IMR-90 (cell line): ENCODE data around the gene DOCK4. TPM values are rescaled to one million over a fixed set of nuclear protein-coding genes. Genes with fewer than 3 reads are reported as not detected.

Experiments
- ATAC-seq: fragments of 200-7000 bp; cut with Tn5 transposase; 2 replicates; pipeline ENCODE4 v1.9.1; 2020; ENCODE audit warnings: low read depth, mild to moderate bottlenecking, moderate library complexity
- BruUV-seq: library from RNA; stranded (reverse); fragments of 400-500 nt; replicated peaks from 2 replicates; lab custom pipeline; 2021; lab: Mats Ljungman, UMichigan
- CTCF ChIA-PET: fragments of 300-600 bp; formaldehyde crosslinking; extraction: SDS; loops from one replicate; lab custom pipeline; 2021; ENCODE audit warnings: antibody characterized with exemption; lab: Yijun Ruan, JAX
- POLR2A ChIA-PET: fragments of 300-600 bp; sonication (Branson Sonifier 250); formaldehyde crosslinking; loops from one replicate; lab custom pipeline; 2022; ENCODE audit warnings: antibody characterized with exemption; ENCODE audit not compliant: unreplicated experiment; lab: Charles Lee
- DNase-seq: peaks from one replicate; pipeline ENCODE4 v3.0.0; 2013
- H2AFZ ChIP-seq: replicated peaks from 2 replicates; pipeline ENCODE3; 2013; ENCODE audit warnings: low read length, mild to moderate bottlenecking; ENCODE audit not compliant: poor library complexity
- H2AK5ac ChIP-seq: 2 replicates; pipeline ENCODE4 v1.6.1; 2013; ENCODE audit warnings: low read depth, low read length, inconsistent platforms
- H2AK9ac ChIP-seq: replicated peaks from 2 replicates; pipeline ENCODE3; 2013; ENCODE audit warnings: mild to moderate bottlenecking, low read depth, low read length, moderate library complexity; ENCODE audit not compliant: poor library complexity
- H2BK120ac ChIP-seq: 2 replicates; pipeline ENCODE4 v1.6.1; 2013; ENCODE audit warnings: low read depth, low read length, inconsistent platforms
- H2BK15ac ChIP-seq: 3 replicates; pipeline ENCODE4 v1.6.1; 2013; ENCODE audit warnings: low read depth, low read length, inconsistent platforms
- H2BK20ac ChIP-seq: 2 replicates; pipeline ENCODE4 v1.6.1; 2013; ENCODE audit warnings: low read depth, mild to moderate bottlenecking, inconsistent platforms, low read length, moderate library complexity
- H2BK5ac ChIP-seq: 2 replicates; pipeline ENCODE4 v1.6.1; 2013; ENCODE audit warnings: mild to moderate bottlenecking, low read depth, low read length, inconsistent platforms; ENCODE audit not compliant: poor library complexity, severe bottlenecking
- H3K14ac ChIP-seq: replicated peaks from 2 replicates; pipeline ENCODE4 v1.6.1; 2013; ENCODE audit warnings: low read depth, low read length, inconsistent platforms
- H3K18ac ChIP-seq: 2 replicates; pipeline ENCODE4 v1.6.1; 2013; ENCODE audit warnings: low read depth, low read length, control low read depth
- H3K23ac ChIP-seq: 2 replicates; pipeline ENCODE4 v1.6.1; 2013; ENCODE audit warnings: low read depth, low read length, inconsistent platforms
- H3K27ac ChIP-seq: 2 replicates; pipeline ENCODE4 v1.5.1; 2013; ENCODE audit warnings: mild to moderate bottlenecking, control low read depth, low read length; ENCODE audit not compliant: insufficient read depth
- H3K27me3 ChIP-seq: 2 replicates; pipeline ENCODE4 v1.6.1; 2013; ENCODE audit warnings: low read length; ENCODE audit not compliant: control insufficient read depth, insufficient read depth
- H3K36me3 ChIP-seq: 2 replicates; pipeline ENCODE4 v1.6.1; 2013; ENCODE audit warnings: low read length, mixed read lengths; ENCODE audit not compliant: control insufficient read depth, insufficient read depth
- H3K4ac ChIP-seq: 2 replicates; pipeline ENCODE4 v1.6.1; 2013; ENCODE audit warnings: low read depth, low read length, inconsistent platforms
- H3K4me1 ChIP-seq: 2 replicates; pipeline ENCODE4 v1.6.1; 2013; ENCODE audit warnings: low read length, mixed read lengths; ENCODE audit not compliant: control insufficient read depth, insufficient read depth
- H3K4me2 ChIP-seq: 2 replicates; pipeline ENCODE4 v1.6.1; 2013; ENCODE audit warnings: low read depth, mild to moderate bottlenecking, control low read depth, low read length, moderate library complexity
- H3K4me3 ChIP-seq: 2 replicates; pipeline ENCODE4 v1.5.1; 2013; ENCODE audit warnings: low read depth, mild to moderate bottlenecking, control low read depth, low read length, moderate library complexity; ENCODE audit not compliant: insufficient read depth
- H3K56ac ChIP-seq: 2 replicates; pipeline ENCODE4 v1.6.1; 2013; ENCODE audit warnings: low read length, inconsistent platforms; ENCODE audit not compliant: insufficient read depth; ENCODE audit errors: extremely low read depth
- H3K79me1 ChIP-seq, 2 experiments: 2 replicates each; pipeline ENCODE4 v1.6.1; 2013; ENCODE audit warnings: low read length in 2 of 2, inconsistent platforms in 1 of 2, low read depth in 1 of 2
- H3K9ac ChIP-seq: 2 replicates; pipeline ENCODE4 v1.6.1; 2013; ENCODE audit warnings: low read depth, low read length, control low read depth
- H3K9me1 ChIP-seq: 2 replicates; pipeline ENCODE4 v1.6.1; 2013; ENCODE audit warnings: low read length, inconsistent platforms; ENCODE audit not compliant: insufficient read depth
- H3K9me3 ChIP-seq: 2 replicates; pipeline ENCODE4 v1.6.1; 2013; ENCODE audit warnings: low read length; ENCODE audit not compliant: control insufficient read depth, insufficient read depth
- H4K20me1 ChIP-seq: 2 replicates; pipeline ENCODE4 v1.6.1; 2013; ENCODE audit warnings: low read length, inconsistent platforms; ENCODE audit not compliant: insufficient read depth
- H4K5ac ChIP-seq: 2 replicates; pipeline ENCODE4 v1.6.1; 2013; ENCODE audit warnings: mild to moderate bottlenecking, low read depth, low read length, control low read depth
- H4K8ac ChIP-seq, 2 experiments: 2 replicates each; pipeline ENCODE4 v1.6.1; 2013; ENCODE audit warnings: low read depth in 2 of 2, low read length in 2 of 2, control low read depth in 1 of 2, inconsistent platforms in 1 of 2
- H4K91ac ChIP-seq: 2 replicates; pipeline ENCODE4 v1.6.1; 2013; ENCODE audit warnings: low read depth, low read length, inconsistent platforms; ENCODE audit not compliant: insufficient read depth
- CEBPB ChIP-seq: IDR thresholded peaks from 2 replicates; pipeline ENCODE4 v1.6.1; 2012; ENCODE audit warnings: low read depth, low read length, improper control_type of control experiment
- NFE2L2 ChIP-seq: fragments of 150-350 bp; IDR thresholded peaks from 2 replicates; pipeline ENCODE4 v1.6.1; 2016; ENCODE audit warnings: low read depth, mild to moderate bottlenecking, low read length
- dilution Hi-C: fragments of 300-500 bp; cut with HindIII; formaldehyde crosslinking; loops from one replicate; pipeline ENCODE4 v1.14.3; 2018; ENCODE audit warnings: low sequenced_read_pairs; ENCODE audit not compliant: unreplicated experiment
- in situ Hi-C: fragments of 300-500 bp; cut with MboI; formaldehyde crosslinking; loops from 3 replicates; pipeline ENCODE4 v1.14.3; 2019; ENCODE audit warnings: low sequenced_read_pairs, inconsistent platforms, mixed read lengths
- intact Hi-C: fragments of 100-400 bp; cut with micrococcal nuclease; formaldehyde crosslinking; loops from 2 replicates; pipeline ENCODE4 v1.10.0; 2022
- polyA plus RNA-seq, 3 experiments: library from polyadenylated mRNA; depleted of rRNA; stranded (reverse); fragments of >200 nt; gene quantifications; 2 replicates each; pipeline ENCODE4 v1.2.3, GENCODE V29; 2012; ENCODE audit warnings: low replicate concordance in 1 of 3
- total RNA-seq: library from RNA; depleted of rRNA; stranded (reverse); fragments of >200 nt; gene quantifications from 2 replicates; pipeline ENCODE4 v1.2.3, GENCODE V29; 2012

Gene DOCK4
- total and polyA plus RNA-seq, 2 of the 4 experiments (the other 2 are of a cell fraction), result 4.4 to 12.2 TPM

DNA sequence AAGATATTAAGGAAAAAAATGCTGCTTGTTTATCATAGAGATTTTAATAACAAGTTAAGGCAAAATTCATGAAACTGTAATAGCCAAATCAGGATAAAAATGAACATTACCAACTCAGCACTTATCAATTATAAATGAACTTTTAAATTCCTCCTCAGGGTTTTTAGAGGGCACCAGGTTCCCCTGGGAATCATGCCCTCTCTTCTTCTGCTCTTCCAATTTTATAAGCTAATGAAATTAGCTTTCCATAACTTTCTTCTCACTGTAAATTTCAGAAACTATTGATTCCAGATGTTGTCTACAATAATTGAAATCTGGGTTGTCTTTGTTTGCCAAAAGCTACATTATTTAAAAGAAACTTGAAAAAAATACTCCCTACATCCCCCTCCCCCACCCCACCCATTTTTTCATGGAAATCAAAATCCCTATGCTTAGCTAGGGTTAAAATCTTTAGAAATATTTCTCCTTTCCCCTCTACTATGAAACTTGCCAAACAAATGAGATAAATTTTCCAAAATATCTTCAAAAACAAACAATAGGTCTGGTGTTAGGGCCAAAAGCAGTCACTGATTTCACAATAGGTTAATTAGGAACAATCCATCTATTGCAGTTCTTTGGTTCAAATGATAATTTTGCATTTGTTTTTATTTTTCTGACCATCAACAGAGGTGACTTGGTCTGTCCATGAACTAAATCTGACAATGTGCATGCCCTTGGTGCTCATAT, 187.7 kb downstream of the DOCK4 start:
- in situ Hi-C loops (no loop called here), intact Hi-C loops (no loop called here), dilution Hi-C loops (no loop called here)
- H3K27ac ChIP-seq, result no peak overlapping the region
- no peak overlapping the region for H3K18ac ChIP-seq
- no peak overlapping the region for H2BK15ac ChIP-seq
- no TSS peak for BruUV-seq
- H2BK5ac ChIP-seq, result no peak overlapping the region
- H3K4me1 ChIP-seq, result peaks cover 2% of the 10 kb centered on the region; the same call in 1 of the 2 replicates
- no peak overlapping the region for H2AK5ac ChIP-seq
- ATAC-seq (no peak), DNase-seq (no peak)
- no peak overlapping the region for H2BK20ac ChIP-seq
- H3K79me1 ChIP-seq, result peaks cover 0 to 8% of the 10 kb centered on the region in 2 experiments; a peak in 1 of 4 replicates
- no peaks in the 10 kb centered on the region for H3K27me3 ChIP-seq
- POLR2A ChIA-PET, result no interaction called here
- H3K36me3 ChIP-seq, result no peaks in the 10 kb centered on the region
- H3K9me3 ChIP-seq, result no peaks in the 10 kb centered on the region
- H4K20me1 ChIP-seq, result peaks cover 6% of the 10 kb centered on the region; the same call in 1 of the 2 replicates
- TF ChIP-seq NFE2L2, result no peak
- peak; percentile 53 for TF ChIP-seq CEBPB
- H3K9ac ChIP-seq, result no peak overlapping the region
- H3K4ac ChIP-seq, result no peak overlapping the region
- no peak overlapping the region for H2AK9ac ChIP-seq
- H3K9me1 ChIP-seq, result peaks cover 5% of the 10 kb centered on the region
- no peak overlapping the region for H3K23ac ChIP-seq
- H4K8ac ChIP-seq, result no peak overlapping the region
- no peak overlapping the region for H3K4me3 ChIP-seq
- CTCF ChIA-PET, result no interaction called here
- no peak overlapping the region for H2AFZ ChIP-seq
- H3K56ac ChIP-seq, result no peak overlapping the region
- no peak overlapping the region for H4K91ac ChIP-seq
- H3K14ac ChIP-seq, result no peak overlapping the region
- no peak overlapping the region for H3K4me2 ChIP-seq
- no peak overlapping the region for H4K5ac ChIP-seq
- no peak overlapping the region for H2BK120ac ChIP-seq
